ENCODE measurements around the gene ZNF136.

- TF ChIP-seq CTCF (IDR thresholded peaks at IDR 0.05 in 2 of 3, conservative IDR thresholded peaks at IDR 0.05 in 1 of 3; ENCODE audit: borderline replicate concordance in 1 of 3, insufficient read depth in 1 of 3, low read depth in 2 of 3, low read length in 2 of 3) (no peak), CBX3 (IDR thresholded peaks at IDR 0.05; ENCODE audit: low read depth) (no peak)
Observed at GRCh38 chr19:12230751-12231733, 68.1 kb downstream of the ZNF136 start.

Data from HCT116 (cell line).